DND-41 (cell line): Measurements from ENCODE around the gene TCF12.

ENCODE experiments used
- EZH2 ChIP-seq: IDR thresholded peaks from 3 replicates; pipeline ENCODE4 v1.6.1; 2012; ENCODE audit warnings: borderline replicate concordance, low read depth, mild to moderate bottlenecking, moderate library complexity, low read length, inconsistent platforms; ENCODE audit not compliant: severe bottlenecking
- TF ChIP-seq, protein P1 (sequence below): IDR thresholded peaks from 2 replicates; pipeline ENCODE4 v1.5.1; 2012; ENCODE audit warnings: borderline replicate concordance, low read length, moderate library complexity, mild to moderate bottlenecking; ENCODE audit not compliant: poor library complexity, severe bottlenecking; ENCODE audit errors: extremely low read depth

DNA sequence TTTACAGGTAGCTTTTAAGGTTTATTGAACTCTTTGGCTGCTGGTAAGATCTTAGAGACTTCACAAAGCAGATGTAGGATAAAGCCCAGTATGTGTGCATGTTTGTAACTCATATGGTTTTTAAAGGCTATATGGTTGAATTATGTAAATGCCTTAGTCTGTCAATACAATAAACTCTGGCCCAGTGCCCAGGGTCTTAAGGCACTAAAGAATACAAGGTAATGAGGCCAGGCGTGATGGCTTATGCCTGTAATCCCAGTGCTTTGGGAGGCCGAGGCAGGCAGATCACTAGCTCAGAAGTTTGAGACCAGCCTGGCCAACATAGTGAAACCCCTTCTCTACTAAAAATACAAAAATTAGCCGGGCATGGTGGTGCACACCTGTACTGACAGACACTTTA, 287.6 kb downstream of the TCF12 start:
- TF ChIP-seq, protein P1, sequence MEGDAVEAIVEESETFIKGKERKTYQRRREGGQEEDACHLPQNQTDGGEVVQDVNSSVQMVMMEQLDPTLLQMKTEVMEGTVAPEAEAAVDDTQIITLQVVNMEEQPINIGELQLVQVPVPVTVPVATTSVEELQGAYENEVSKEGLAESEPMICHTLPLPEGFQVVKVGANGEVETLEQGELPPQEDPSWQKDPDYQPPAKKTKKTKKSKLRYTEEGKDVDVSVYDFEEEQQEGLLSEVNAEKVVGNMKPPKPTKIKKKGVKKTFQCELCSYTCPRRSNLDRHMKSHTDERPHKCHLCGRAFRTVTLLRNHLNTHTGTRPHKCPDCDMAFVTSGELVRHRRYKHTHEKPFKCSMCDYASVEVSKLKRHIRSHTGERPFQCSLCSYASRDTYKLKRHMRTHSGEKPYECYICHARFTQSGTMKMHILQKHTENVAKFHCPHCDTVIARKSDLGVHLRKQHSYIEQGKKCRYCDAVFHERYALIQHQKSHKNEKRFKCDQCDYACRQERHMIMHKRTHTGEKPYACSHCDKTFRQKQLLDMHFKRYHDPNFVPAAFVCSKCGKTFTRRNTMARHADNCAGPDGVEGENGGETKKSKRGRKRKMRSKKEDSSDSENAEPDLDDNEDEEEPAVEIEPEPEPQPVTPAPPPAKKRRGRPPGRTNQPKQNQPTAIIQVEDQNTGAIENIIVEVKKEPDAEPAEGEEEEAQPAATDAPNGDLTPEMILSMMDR = no peak
- no peak for TF ChIP-seq EZH2
